Bronchus fibroblast of lung (primary cell): ENCODE data around the gene ADAD1. TPM values are rescaled to one million over a fixed set of nuclear protein-coding genes. Genes with fewer than 3 reads are reported as not detected.

Source experiments
- total RNA-seq: library from RNA; depleted of rRNA; stranded (reverse); fragments of >200 nt; gene quantifications from 2 replicates; pipeline ENCODE4 v1.2.3, GENCODE V29; 2015

ADAD1 gene
- total RNA-seq, result not detected in 2 replicates

GRCh38 chr4:122378711-122379110 lies at the start of gene ADAD1:
TSS of gene ADAD1 (plus strand) at chr4:122379011. CDS start at chr4:122380070, 1,059 bp downstream.

GRCh38 chr4:122456231-122457116 lies 77.7 kb downstream of the ADAD1 start, which contains the start of gene IL2:
TSS of gene IL2 (minus strand) at chr4:122456725. CDS start at chr4:122456440, 285 bp downstream.

Other genes starting within 250 kb of the ADAD1 start
- gene BLTP1, start 226.7 kb upstream of the ADAD1 start, total RNA-seq, result 17.8 and 20.2 TPM in 2 replicates
- gene IL2, start 77.7 kb downstream of the ADAD1 start, total RNA-seq, result not detected in 2 replicates
- gene IL21, start 242.1 kb downstream of the ADAD1 start, total RNA-seq, result not detected in 2 replicates